ENCODE results near the gene OR2M2. TPM values are rescaled to one million over a fixed set of nuclear protein-coding genes. Genes with fewer than 3 reads are reported as not detected.

Gene OR2M2
- total and polyA plus RNA-seq, 2 of the 8 experiments (the other 6 are each of a cell fraction or from before 2014, with no cell fraction given), result not detected

DNA sequence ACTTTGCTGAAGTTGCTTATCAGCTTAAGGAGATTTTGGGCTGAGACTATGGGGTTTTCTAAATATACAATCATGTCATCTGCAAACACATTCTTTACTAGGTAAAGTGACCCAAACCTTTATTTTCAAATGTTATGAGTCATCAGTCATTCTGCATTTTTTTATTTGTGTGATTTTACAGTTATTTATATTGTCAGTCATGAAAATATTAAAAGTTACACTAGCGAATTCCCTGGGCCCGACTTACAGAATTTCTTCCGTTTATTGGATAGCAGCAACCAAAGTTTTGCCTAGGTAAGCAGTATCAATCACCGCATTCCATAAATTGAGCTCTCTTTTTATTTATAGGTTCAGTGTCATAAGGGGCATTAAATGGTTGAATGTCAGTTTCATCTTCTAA, 15.9 kb upstream of the OR2M2 start:
- CTCF ChIA-PET (ENCODE audit: partially characterized antibody), result interaction anchor here (0.5 kb wide), 1 partner anchor 20 kb away, joined by 3 read pairs; no protein-coding TSS in a partner anchor
- no peak for TF ChIP-seq JUND (IDR thresholded peaks at IDR 0.05; ENCODE audit: low read length)
- no peak for TF ChIP-seq CREB1 (IDR thresholded peaks at IDR 0.05)
- TF ChIP-seq, protein P1, sequence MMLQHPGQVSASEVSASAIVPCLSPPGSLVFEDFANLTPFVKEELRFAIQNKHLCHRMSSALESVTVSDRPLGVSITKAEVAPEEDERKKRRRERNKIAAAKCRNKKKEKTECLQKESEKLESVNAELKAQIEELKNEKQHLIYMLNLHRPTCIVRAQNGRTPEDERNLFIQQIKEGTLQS (IDR thresholded peaks at IDR 0.05; ENCODE audit: insufficient read depth, low read depth, low read length), result no peak
- no peak for TF ChIP-seq PHF8 (conservative IDR thresholded peaks at IDR 0.05; ENCODE audit: low read depth, low read length)
- no peak for TF ChIP-seq ASH2L (IDR thresholded peaks at IDR 0.05; ENCODE audit: low read length)
- H3K4me1 ChIP-seq (replicated peaks in 1 of 4; ENCODE audit: control insufficient read depth in 3 of 4, insufficient read depth in 4 of 4, low read length in 3 of 4), result no peaks in the 10 kb centered on the region

More for the DNA sequence above, 15.9 kb upstream of the OR2M2 start:
- no peaks in the 10 kb centered on the region for H3K23me2 ChIP-seq (ENCODE audit: low read depth, low read length)
- no peak overlapping the region for H3K23ac ChIP-seq (ENCODE audit: insufficient read length)
- no peak overlapping the region for H3K14ac ChIP-seq (ENCODE audit: insufficient read length)
- no peaks in the 10 kb centered on the region for H3K27me3 ChIP-seq (replicated peaks in 1 of 4; ENCODE audit: control insufficient read depth in 3 of 4, extremely low read depth in 1 of 4, insufficient read depth in 3 of 4, low read length in 3 of 4)
- no peaks in the 10 kb centered on the region for H4K20me1 ChIP-seq (replicated peaks in 1 of 2; ENCODE audit: control insufficient read depth in 1 of 2, insufficient read depth in 2 of 2, low read length in 2 of 2)
- H2BK12ac ChIP-seq (ENCODE audit: low read depth, low read length), result no peak overlapping the region
- no peak overlapping the region for H3K4me3 ChIP-seq (ENCODE audit: extremely low read depth in 1 of 4, insufficient read depth in 2 of 4, low read depth in 3 of 4, low read length in 4 of 4)
- no peak overlapping the region for H2BK5ac ChIP-seq (ENCODE audit: low read depth, low read length)
- 71% methylated on average over 4 of the region's 4 CpGs; no CpG with 5 or more reads in 1 of the 2 experiments for WGBS, 2 experiments (ENCODE audit: extremely low coverage in 1 of 2, insufficient coverage in 1 of 2, insufficient read length in 1 of 2, insufficient replicate concordance in 2 of 2, low coverage in 1 of 2, low lambda C conversion rate in 2 of 2, missing lambda C conversion rate in 1 of 2)
- no peak overlapping the region for H3K9ac ChIP-seq (replicated peaks in 1 of 4; ENCODE audit: extremely low read depth in 1 of 4, low read depth in 3 of 4, low read length in 3 of 4)
- H3K56ac ChIP-seq (replicated peaks; ENCODE audit: insufficient read length, low read depth, low read length), result no peak overlapping the region
- H2AFZ ChIP-seq (ENCODE audit: low read length), result no peak overlapping the region
- no peak overlapping the region for H2BK120ac ChIP-seq (replicated peaks; ENCODE audit: low read depth, low read length)
- no peaks in the 10 kb centered on the region for H3K79me1 ChIP-seq (ENCODE audit: low read depth, low read length)
- H3K9me3 ChIP-seq (ENCODE audit: insufficient read depth in 2 of 2, low read depth in 1 of 2, low read length in 1 of 2), result peaks cover 41 to 42% of the 10 kb centered on the region in 2 experiments
- no peak overlapping the region for H2AK5ac ChIP-seq (ENCODE audit: low read depth, low read length)
- H3K36me3 ChIP-seq (ENCODE audit: control insufficient read depth in 2 of 4, insufficient read depth in 4 of 4, low read length in 3 of 4), result no peaks in the 10 kb centered on the region
- H3K18ac ChIP-seq (ENCODE audit: extremely low read depth, low read length), result no peak overlapping the region
- H3K4me2 ChIP-seq (ENCODE audit: insufficient read depth in 1 of 2, low read depth in 2 of 2, low read length in 2 of 2), result no peak overlapping the region
- H3K79me2 ChIP-seq (ENCODE audit: control insufficient read depth in 1 of 2, insufficient read depth in 2 of 2, low read length in 2 of 2), result no peaks in the 10 kb centered on the region
- H2BK15ac ChIP-seq (ENCODE audit: low read length), result no peak overlapping the region
- H4K91ac ChIP-seq (replicated peaks; ENCODE audit: insufficient read length, low read length), result no peak overlapping the region
- no peak for FAIRE-seq
- H3K27ac ChIP-seq (ENCODE audit: low read depth, low read length), result no peak overlapping the region
- H4K5ac ChIP-seq (ENCODE audit: insufficient read length, low read depth, low read length), result no peak overlapping the region
- no peak overlapping the region for H4K8ac ChIP-seq (ENCODE audit: extremely low read depth, insufficient read depth, low read length)
- no peak for DNase-seq (ENCODE audit: low read depth in 1 of 2, low spot score in 2 of 2)
- POLR2A ChIA-PET (ENCODE audit: partially characterized antibody), result no interaction called here
- H3K4ac ChIP-seq (replicated peaks; ENCODE audit: insufficient read length, low read depth, low read length), result no peak overlapping the region
- no peak overlapping the region for H2BK20ac ChIP-seq (ENCODE audit: low read length)
